SH-SY5Y (cell line): ENCODE results near the gene CAMLG.

Experiments
- GATA2 ChIP-seq: IDR thresholded peaks from 2 replicates; pipeline ENCODE4 v1.6.1; 2011; ENCODE audit warnings: mild to moderate bottlenecking, low read depth, low read length
- GATA3 ChIP-seq: IDR thresholded peaks from 2 replicates; pipeline ENCODE4 v1.6.1; 2011; ENCODE audit warnings: low read depth, mild to moderate bottlenecking, low read length, moderate library complexity

DNA sequence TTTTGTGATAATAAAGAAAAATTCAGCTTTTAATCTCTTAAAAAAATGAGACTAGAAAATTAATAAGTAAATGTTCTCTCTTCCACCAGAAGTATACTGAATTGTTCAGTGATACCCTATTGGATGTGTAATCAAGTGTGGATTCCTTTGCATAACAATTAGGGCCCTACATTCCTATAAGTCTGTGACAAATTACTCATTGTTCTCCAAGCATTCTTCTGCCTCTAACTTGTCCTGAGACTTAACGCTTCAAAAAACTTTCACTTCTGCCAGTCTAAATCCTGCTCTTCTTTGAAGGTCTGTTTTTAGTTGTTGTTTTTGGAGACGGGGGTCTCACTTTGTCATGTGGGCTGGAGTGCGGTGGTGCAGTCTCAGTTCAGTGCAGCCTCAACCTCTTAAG, 11.1 kb downstream of the CAMLG start:
- TF ChIP-seq GATA2 (no peak), GATA3 (no peak)
